Fibroblast of villous mesenchyme (primary cell): ENCODE results near the gene PSMD14. TPM values are rescaled to one million over a fixed set of nuclear protein-coding genes. Genes with fewer than 3 reads are reported as not detected.
A peak's percentile ranks its signal among the peaks of the same experiment; 100 is the strongest.

Experiments used
- DNase-seq: peaks from one replicate; pipeline ENCODE4 v3.0.0-alpha.2; 2010; ENCODE audit warnings: low read depth
- H3K4me3 ChIP-seq: 2 replicates; pipeline ENCODE4 v1.5.1; 2011; ENCODE audit warnings: low read depth, mild to moderate bottlenecking, low read length
- CTCF ChIP-seq: IDR thresholded peaks from 2 replicates; pipeline ENCODE4 v1.5.1; 2012; ENCODE audit warnings: low read depth, mild to moderate bottlenecking, low read length; ENCODE audit not compliant: insufficient read depth
- total RNA-seq: library from RNA; depleted of rRNA; stranded (reverse); fragments of >200 nt; gene quantifications from 2 replicates; pipeline ENCODE4 v1.2.3, GENCODE V29; 2012

Gene PSMD14
- total RNA-seq, 1 donor = 121 TPM

GRCh38 chr2:161419638-161420190, 111.5 kb downstream of the PSMD14 start:
- no peak overlapping the region for H3K4me3 ChIP-seq
- TF ChIP-seq CTCF = no peak
- DNase-seq = no peak

GRCh38 chr2:161420406-161421074, 112.3 kb downstream of the PSMD14 start:
- no peak for DNase-seq
- no peak overlapping the region for H3K4me3 ChIP-seq
- no peak for TF ChIP-seq CTCF

GRCh38 chr2:161421686-161422085, 113.5 kb downstream of the PSMD14 start:
- TF ChIP-seq CTCF = no peak
- no peak for DNase-seq
- no peak overlapping the region for H3K4me3 ChIP-seq

GRCh38 chr2:161422816-161423403, 114.7 kb downstream of the PSMD14 start:
- H3K4me3 ChIP-seq = no peak overlapping the region
- no peak for TF ChIP-seq CTCF
- no peak for DNase-seq

GRCh38 chr2:161423421-161424393, 115.5 kb downstream of the PSMD14 start:
- DNase-seq = no peak
- no peak for TF ChIP-seq CTCF
- peak overlapping the region; percentile 40 for H3K4me3 ChIP-seq

- no peak for DNase-seq
- H3K4me3 ChIP-seq = no peak overlapping the region
- no peak for TF ChIP-seq CTCF
Measured at GRCh38 chr2:161424394-161424769, 116.2 kb downstream of the PSMD14 start.
